KMS-11 (cell line): ENCODE data around the gene FAM78A.
A peak's percentile ranks its signal among the peaks of the same experiment; 100 is the strongest.

Experiments
- H2AFZ ChIP-seq: fragments of 200-600 bp; sonication (generic); 2 replicates; pipeline ENCODE4 v1.6.1; 2016; ENCODE audit warnings: antibody characterized with exemption, mixed run types, low read depth
- H3K27ac ChIP-seq: fragments of 200-600 bp; sonication (generic); 2 replicates; pipeline ENCODE4 v1.6.1; 2016; ENCODE audit warnings: mild to moderate bottlenecking, mixed run types
- H3K27me3 ChIP-seq: fragments of 200-600 bp; sonication (generic); 2 replicates; pipeline ENCODE4 v1.6.1; 2017; ENCODE audit warnings: mild to moderate bottlenecking, low read depth, mixed run types, moderate library complexity; ENCODE audit not compliant: insufficient read depth
- H3K36me3 ChIP-seq: fragments of 200-600 bp; sonication (generic); 2 replicates; pipeline ENCODE4 v1.6.1; 2017; ENCODE audit warnings: mild to moderate bottlenecking, mixed run types; ENCODE audit not compliant: insufficient read depth
- H3K4me1 ChIP-seq: fragments of 200-600 bp; sonication (generic); 2 replicates; pipeline ENCODE4 v1.6.1; 2016; ENCODE audit warnings: mild to moderate bottlenecking, low read depth, mixed run types; ENCODE audit not compliant: poor library complexity, severe bottlenecking
- H3K4me2 ChIP-seq: fragments of 200-600 bp; sonication (generic); 2 replicates; pipeline ENCODE4 v1.7.0; 2016; ENCODE audit warnings: mild to moderate bottlenecking, mixed run types
- H3K4me3 ChIP-seq: fragments of 200-600 bp; sonication (generic); IDR thresholded peaks from 2 replicates; pipeline ENCODE4 v1.6.1; 2017; ENCODE audit warnings: low read depth, low read length, mixed read lengths; ENCODE audit not compliant: insufficient read depth
- H3K79me2 ChIP-seq: fragments of 200-600 bp; sonication (generic); 2 replicates; pipeline ENCODE4 v1.6.1; 2016; ENCODE audit warnings: low read depth, mixed run types; ENCODE audit not compliant: insufficient read depth
- H3K9ac ChIP-seq: fragments of 200-600 bp; sonication (generic); 2 replicates; pipeline ENCODE4 v1.6.1; 2016; ENCODE audit warnings: mild to moderate bottlenecking, mixed run types
- H4K20me1 ChIP-seq: fragments of 200-600 bp; sonication (generic); 2 replicates; pipeline ENCODE4 v1.6.1; 2016; ENCODE audit warnings: mild to moderate bottlenecking, mixed run types; ENCODE audit not compliant: insufficient read depth
- CTCF ChIP-seq: fragments of 200-600 bp; sonication (generic); conservative IDR thresholded peaks from 2 replicates; pipeline ENCODE4 v1.6.1; 2017; ENCODE audit warnings: low read depth, mild to moderate bottlenecking, antibody characterized with exemption, low read length, moderate library complexity, mixed read lengths

FAM78A gene

GRCh38 chr9:131236761-131237160 lies 39.5 kb downstream of the FAM78A start:
- Histone ChIP-seq H2AFZ (no peak overlapping the region), H3K9ac (no peak overlapping the region), H3K27me3 (no peaks in the 10 kb centered on the region), H3K27ac (no peak overlapping the region), H3K4me3 (no peak overlapping the region), H4K20me1 (no peaks in the 10 kb centered on the region), H3K4me2 (peak overlapping the region; percentile 72; the same call in 1 of the 2 replicates), H3K36me3 (no peaks in the 10 kb centered on the region), H3K4me1 (peaks cover 39% of the 10 kb centered on the region), H3K79me2 (no peaks in the 10 kb centered on the region)
- TF ChIP-seq CTCF: no peak

- no peaks in the 10 kb centered on the region for H4K20me1 ChIP-seq
- H3K27me3 ChIP-seq: no peaks in the 10 kb centered on the region
- no peak overlapping the region for H3K9ac ChIP-seq
- no peak overlapping the region for H3K4me3 ChIP-seq
- TF ChIP-seq CTCF: no peak
- H3K79me2 ChIP-seq: no peaks in the 10 kb centered on the region
- no peak overlapping the region for H2AFZ ChIP-seq
- H3K4me2 ChIP-seq: no peak overlapping the region
- no peak overlapping the region for H3K27ac ChIP-seq
- H3K36me3 ChIP-seq: no peaks in the 10 kb centered on the region
- H3K4me1 ChIP-seq: peaks cover 39% of the 10 kb centered on the region
These were observed 40.1 kb downstream of the FAM78A start for GRCh38 chr9:131236161-131236560.

GRCh38 chr9:131235480-131235851 lies 40.8 kb downstream of the FAM78A start:
- no peaks in the 10 kb centered on the region for H4K20me1 ChIP-seq
- no peaks in the 10 kb centered on the region for H3K36me3 ChIP-seq
- no peaks in the 10 kb centered on the region for H3K27me3 ChIP-seq
- H3K4me1 ChIP-seq: peaks cover 39% of the 10 kb centered on the region
- H2AFZ ChIP-seq: no peak overlapping the region
- H3K4me2 ChIP-seq: no peak overlapping the region
- H3K9ac ChIP-seq: no peak overlapping the region
- H3K27ac ChIP-seq: no peak overlapping the region
- H3K4me3 ChIP-seq: no peak overlapping the region
- no peak for TF ChIP-seq CTCF
- H3K79me2 ChIP-seq: no peaks in the 10 kb centered on the region

GRCh38 chr9:131234799-131235479 lies 41.4 kb downstream of the FAM78A start:
- H3K4me2 ChIP-seq: no peak overlapping the region
- no peak for TF ChIP-seq CTCF
- H2AFZ ChIP-seq: no peak overlapping the region
- H3K36me3 ChIP-seq: no peaks in the 10 kb centered on the region
- no peaks in the 10 kb centered on the region for H4K20me1 ChIP-seq
- H3K4me3 ChIP-seq: no peak overlapping the region
- no peak overlapping the region for H3K27ac ChIP-seq
- H3K79me2 ChIP-seq: no peaks in the 10 kb centered on the region
- no peak overlapping the region for H3K9ac ChIP-seq
- H3K4me1 ChIP-seq: peaks cover 35% of the 10 kb centered on the region
- no peaks in the 10 kb centered on the region for H3K27me3 ChIP-seq
